Suprapubic skin (tissue), 4 donors: ENCODE data around the gene STK24.

Source experiments
- EP300 ChIP-seq: sonication (generic); formaldehyde crosslinking; IDR thresholded peaks from one replicate; pipeline ENCODE4 v1.6.1; 2017; ENCODE audit warnings: antibody characterized with exemption
- POLR2A ChIP-seq, 2 donors: fragments of 450-650 bp; IDR thresholded peaks; one replicate each; pipeline ENCODE4 v1.6.1; 2017; ENCODE audit warnings: antibody characterized with exemption in 2 of 2, mild to moderate bottlenecking in 2 of 2, moderate library complexity in 2 of 2
- POLR2AphosphoS5 ChIP-seq, 3 donors: sonication (generic); formaldehyde crosslinking; IDR thresholded peaks; one replicate each; pipeline ENCODE4 v1.6.1; 2017; ENCODE audit warnings: antibody characterized with exemption in 3 of 3
- TF ChIP-seq, protein P1 (sequence below), 2 donors: fragments of 200-600 bp in 1 of 2; fragments of 450-650 bp in 1 of 2; sonication (generic) in 1 of 2; IDR thresholded peaks; one replicate each; pipeline ENCODE4 v1.5.1; 2016 to 2019; ENCODE audit warnings: antibody characterized with exemption in 2 of 2, mild to moderate bottlenecking in 1 of 2, moderate library complexity in 1 of 2

DNA sequence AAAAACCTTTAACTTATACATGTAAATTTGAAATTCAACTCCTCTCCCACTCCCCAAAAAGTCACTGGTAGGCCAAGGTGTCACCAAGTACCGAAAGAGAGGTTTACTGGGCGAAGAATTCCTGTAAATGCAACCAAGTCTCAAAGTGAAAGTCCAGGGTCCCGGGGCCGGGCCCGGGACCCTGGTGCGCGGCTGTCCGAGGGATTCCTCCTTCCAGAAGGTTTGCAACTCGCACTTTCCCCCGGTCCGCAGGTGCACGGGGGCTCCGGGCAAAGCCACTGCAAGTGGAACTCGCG is 1.1 kb downstream of the STK24 start:
- TF ChIP-seq, protein P1, sequence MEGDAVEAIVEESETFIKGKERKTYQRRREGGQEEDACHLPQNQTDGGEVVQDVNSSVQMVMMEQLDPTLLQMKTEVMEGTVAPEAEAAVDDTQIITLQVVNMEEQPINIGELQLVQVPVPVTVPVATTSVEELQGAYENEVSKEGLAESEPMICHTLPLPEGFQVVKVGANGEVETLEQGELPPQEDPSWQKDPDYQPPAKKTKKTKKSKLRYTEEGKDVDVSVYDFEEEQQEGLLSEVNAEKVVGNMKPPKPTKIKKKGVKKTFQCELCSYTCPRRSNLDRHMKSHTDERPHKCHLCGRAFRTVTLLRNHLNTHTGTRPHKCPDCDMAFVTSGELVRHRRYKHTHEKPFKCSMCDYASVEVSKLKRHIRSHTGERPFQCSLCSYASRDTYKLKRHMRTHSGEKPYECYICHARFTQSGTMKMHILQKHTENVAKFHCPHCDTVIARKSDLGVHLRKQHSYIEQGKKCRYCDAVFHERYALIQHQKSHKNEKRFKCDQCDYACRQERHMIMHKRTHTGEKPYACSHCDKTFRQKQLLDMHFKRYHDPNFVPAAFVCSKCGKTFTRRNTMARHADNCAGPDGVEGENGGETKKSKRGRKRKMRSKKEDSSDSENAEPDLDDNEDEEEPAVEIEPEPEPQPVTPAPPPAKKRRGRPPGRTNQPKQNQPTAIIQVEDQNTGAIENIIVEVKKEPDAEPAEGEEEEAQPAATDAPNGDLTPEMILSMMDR (IDR thresholded peaks at IDR 0.05): no peak
- TF ChIP-seq POLR2A (IDR thresholded peaks at IDR 0.05) (no peak), POLR2AphosphoS5 (IDR thresholded peaks at IDR 0.05) (no peak), EP300 (no peak)
